ENCODE measurements around the gene KSR1. TPM values are rescaled to one million over a fixed set of nuclear protein-coding genes. Genes with fewer than 3 reads are reported as not detected.
A peak's percentile ranks its signal among the peaks of the same experiment; 100 is the strongest.

Gene KSR1
- total RNA-seq, 4 donors from 2014 or later = 10.0 to 15.2 (median 13.9) TPM

DNA sequence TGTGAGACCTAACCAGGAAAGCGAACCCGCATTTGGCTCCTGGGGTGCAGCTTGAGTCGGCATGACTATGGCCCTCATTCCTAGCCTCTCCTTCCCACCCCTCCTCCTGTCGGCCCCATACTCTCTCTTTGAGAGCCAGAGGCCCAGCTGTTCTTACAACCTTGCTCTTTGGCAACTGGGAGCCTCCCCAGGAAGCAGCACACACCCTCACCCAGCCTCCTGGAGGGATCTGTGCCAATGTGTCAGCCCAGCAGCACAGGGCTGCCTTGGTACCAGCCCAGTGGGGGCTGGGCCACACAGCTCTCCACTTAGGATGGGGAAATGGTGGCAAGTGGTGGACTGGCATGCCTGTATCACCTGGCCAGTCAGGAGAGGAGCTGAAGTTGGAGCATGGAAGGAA lies 104.4 kb downstream of the KSR1 start:
- Histone ChIP-seq H3K4me3 (peak overlapping the region in 1 of 2 donors; percentile 29), H3K9me3 (no peaks in the 10 kb centered on the region), H3K4me1 (peaks cover 0 to 25% (median 16%) of the 10 kb centered on the region in 3 donors), H3K27ac (peak overlapping the region in 3 of 4 donors; percentile 63 to 68 (median 64)), H3K36me3 (no peaks in the 10 kb centered on the region), H3K27me3 (no peaks in the 10 kb centered on the region)
- peak; percentile 51 for ATAC-seq
- WGBS, 2 donors (ENCODE audit: low coverage in 1 of 2) = 93% methylated on average over 3 of the region's 4 CpGs; no CpG with 5 or more reads in 1 of the 2 donors
- TF ChIP-seq POLR2AphosphoS5 (IDR thresholded peaks at IDR 0.05) (no peak), EP300 (IDR thresholded peaks at IDR 0.05) (no peak), POLR2A (IDR thresholded peaks at IDR 0.05) (no peak)
- TF ChIP-seq, protein P1, sequence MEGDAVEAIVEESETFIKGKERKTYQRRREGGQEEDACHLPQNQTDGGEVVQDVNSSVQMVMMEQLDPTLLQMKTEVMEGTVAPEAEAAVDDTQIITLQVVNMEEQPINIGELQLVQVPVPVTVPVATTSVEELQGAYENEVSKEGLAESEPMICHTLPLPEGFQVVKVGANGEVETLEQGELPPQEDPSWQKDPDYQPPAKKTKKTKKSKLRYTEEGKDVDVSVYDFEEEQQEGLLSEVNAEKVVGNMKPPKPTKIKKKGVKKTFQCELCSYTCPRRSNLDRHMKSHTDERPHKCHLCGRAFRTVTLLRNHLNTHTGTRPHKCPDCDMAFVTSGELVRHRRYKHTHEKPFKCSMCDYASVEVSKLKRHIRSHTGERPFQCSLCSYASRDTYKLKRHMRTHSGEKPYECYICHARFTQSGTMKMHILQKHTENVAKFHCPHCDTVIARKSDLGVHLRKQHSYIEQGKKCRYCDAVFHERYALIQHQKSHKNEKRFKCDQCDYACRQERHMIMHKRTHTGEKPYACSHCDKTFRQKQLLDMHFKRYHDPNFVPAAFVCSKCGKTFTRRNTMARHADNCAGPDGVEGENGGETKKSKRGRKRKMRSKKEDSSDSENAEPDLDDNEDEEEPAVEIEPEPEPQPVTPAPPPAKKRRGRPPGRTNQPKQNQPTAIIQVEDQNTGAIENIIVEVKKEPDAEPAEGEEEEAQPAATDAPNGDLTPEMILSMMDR (IDR thresholded peaks at IDR 0.05) = no peak

DNA sequence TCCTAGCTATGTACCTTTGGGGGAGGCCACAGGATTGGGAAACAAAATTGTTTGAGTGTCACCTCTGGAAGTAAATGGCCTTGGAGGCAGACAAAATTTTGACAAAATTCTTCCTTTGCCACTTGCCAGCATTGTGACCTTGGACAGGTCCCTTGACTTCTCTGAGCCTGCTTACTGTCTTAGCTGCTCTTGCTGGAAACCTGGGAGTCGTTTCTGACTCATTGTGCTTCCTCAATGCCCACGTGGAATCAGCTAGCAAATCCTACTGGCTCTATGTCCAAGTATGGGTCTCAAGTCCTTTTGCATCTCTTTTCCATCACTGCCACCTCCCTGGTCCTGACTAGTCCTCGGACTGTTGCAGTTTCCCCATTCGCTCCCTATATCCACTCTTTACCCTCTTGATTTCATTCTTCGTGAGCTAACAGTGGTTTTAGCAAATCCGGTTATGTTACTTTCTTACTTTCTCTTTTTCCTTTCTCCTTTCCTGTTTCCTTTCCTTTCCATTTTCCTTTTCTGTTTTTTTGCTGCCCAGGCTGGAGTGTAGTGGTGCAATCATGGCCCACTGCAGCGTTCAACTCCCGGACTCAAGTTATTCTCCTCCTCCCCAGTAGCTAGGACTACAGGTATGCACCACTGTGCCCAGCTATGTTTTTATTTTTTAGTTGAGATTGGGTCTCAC lies 106.7 kb downstream of the KSR1 start:
- ATAC-seq = no peak
- H3K27ac ChIP-seq = peak overlapping the region in 2 of 4 donors; percentile 40 to 50
- TF ChIP-seq EP300 (IDR thresholded peaks at IDR 0.05) (no peak), POLR2AphosphoS5 (IDR thresholded peaks at IDR 0.05) (no peak), POLR2A (IDR thresholded peaks at IDR 0.05) (no peak)
- TF ChIP-seq, protein P1 (IDR thresholded peaks at IDR 0.05) = no peak
- WGBS, 2 donors (ENCODE audit: low coverage in 1 of 2) = 83 to 86% methylated on average over 7 to 8 of the region's 8 CpGs
- H3K4me1 ChIP-seq = peaks cover 0 to 43% (median 16%) of the 10 kb centered on the region in 3 donors
- no peaks in the 10 kb centered on the region for H3K27me3 ChIP-seq
- no peaks in the 10 kb centered on the region for H3K9me3 ChIP-seq
- H3K36me3 ChIP-seq = no peaks in the 10 kb centered on the region
- H3K4me3 ChIP-seq = no peak overlapping the region

DNA sequence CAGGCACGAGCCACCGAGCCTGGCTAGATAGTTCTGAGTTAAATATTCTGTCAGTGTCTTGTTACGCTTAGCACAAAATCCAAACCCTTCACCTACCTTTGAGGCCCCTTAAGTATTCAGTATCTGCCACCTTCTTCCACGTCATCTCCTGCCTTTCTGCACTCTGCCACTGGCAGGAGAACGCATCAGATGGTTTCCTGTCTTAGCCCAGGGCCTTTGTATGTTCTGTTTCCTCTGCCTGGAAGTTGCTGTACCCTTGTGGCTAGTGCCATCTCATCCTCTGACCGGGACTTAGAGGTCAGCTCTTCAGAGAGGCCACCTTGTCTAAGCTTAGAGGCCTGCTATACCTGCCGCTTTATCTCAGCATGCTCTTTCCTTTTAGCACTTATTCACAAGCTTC lies 107.3 kb downstream of the KSR1 start:
- Histone ChIP-seq H3K36me3 (no peaks in the 10 kb centered on the region), H3K4me1 (peaks cover 0 to 46% (median 16%) of the 10 kb centered on the region in 3 donors), H3K4me3 (no peak overlapping the region), H3K27ac (peak overlapping the region in 2 of 4 donors; percentile 40 to 50), H3K27me3 (no peaks in the 10 kb centered on the region), H3K9me3 (no peaks in the 10 kb centered on the region)
- TF ChIP-seq POLR2AphosphoS5 (IDR thresholded peaks at IDR 0.05) (no peak), EP300 (IDR thresholded peaks at IDR 0.05) (no peak), POLR2A (IDR thresholded peaks at IDR 0.05) (no peak)
- TF ChIP-seq, protein P1 (IDR thresholded peaks at IDR 0.05) = no peak
- 73 to 79% methylated on average over 5 to 6 of the region's 7 CpGs for WGBS, 2 donors (ENCODE audit: low coverage in 1 of 2)
- no peak for ATAC-seq

DNA sequence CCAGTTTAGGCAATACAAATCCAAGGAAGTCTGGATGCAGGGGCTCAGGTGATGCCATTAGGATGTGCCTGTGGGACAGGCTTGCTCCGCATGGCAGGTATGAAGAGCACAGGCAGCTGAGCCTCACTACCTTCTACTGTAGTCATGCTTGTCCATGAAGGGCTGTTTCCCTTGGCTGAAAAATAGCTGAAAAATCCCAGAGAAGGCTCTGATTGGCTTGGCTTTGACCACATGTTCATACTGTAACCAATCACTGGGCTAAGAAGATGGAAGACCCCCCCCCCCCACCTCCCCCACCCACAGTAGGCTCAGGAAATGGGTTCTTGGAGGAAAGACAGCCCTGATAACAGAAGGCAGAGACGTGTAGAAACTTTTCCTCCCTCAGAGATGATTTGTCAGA lies 108.2 kb downstream of the KSR1 start:
- no peak for ATAC-seq
- Histone ChIP-seq H3K27me3 (no peaks in the 10 kb centered on the region), H3K9me3 (no peaks in the 10 kb centered on the region), H3K4me3 (no peak overlapping the region), H3K36me3 (no peaks in the 10 kb centered on the region), H3K27ac (no peak overlapping the region), H3K4me1 (peaks cover 0 to 48% (median 13%) of the 10 kb centered on the region in 3 donors)
- TF ChIP-seq, protein P1 (IDR thresholded peaks at IDR 0.05) = no peak
- no peak for TF ChIP-seq POLR2AphosphoS5 (IDR thresholded peaks at IDR 0.05)
- no peak for TF ChIP-seq EP300 (IDR thresholded peaks at IDR 0.05)
- TF ChIP-seq POLR2A (IDR thresholded peaks at IDR 0.05) = no peak
- no CpG with 5 or more reads among the region's 2 CpGs for WGBS, 2 donors (ENCODE audit: low coverage in 1 of 2)
